SK-N-SH (cell line): Measurements from ENCODE around the gene MID1.

ENCODE experiments used
- EP300 ChIP-seq, 2 experiments: IDR thresholded peaks; 2 replicates each; pipeline versions ENCODE4 v1.4.0 to v1.6.1; 2012; ENCODE audit warnings: borderline replicate concordance in 1 of 2, low read depth in 1 of 2, low read length in 1 of 2
- JUND ChIP-seq: IDR thresholded peaks from 2 replicates; pipeline ENCODE4 v1.4.0; 2012
- MXI1 ChIP-seq: IDR thresholded peaks from 2 replicates; pipeline ENCODE4 v1.6.1; 2012; ENCODE audit warnings: mild to moderate bottlenecking, low read depth, low read length, improper control_type of control experiment
- RCOR1 ChIP-seq: fragments of 150-350 bp; IDR thresholded peaks from 2 replicates; pipeline ENCODE4 v1.6.1; 2017; ENCODE audit warnings: antibody characterized with exemption, low read length
- RFX5 ChIP-seq: IDR thresholded peaks from 2 replicates; pipeline ENCODE4 v1.6.1; 2012; ENCODE audit warnings: mild to moderate bottlenecking, improper control_type of control experiment, low read length
- SMC3 ChIP-seq: IDR thresholded peaks from 2 replicates; pipeline ENCODE4 v1.6.1; 2012; ENCODE audit warnings: low read depth, low read length, improper control_type of control experiment
- TF ChIP-seq, protein P1 (sequence below): fragments of 200-600 bp; sonication (generic); IDR thresholded peaks from 2 replicates; pipeline ENCODE4 v1.6.1; 2017; ENCODE audit warnings: antibody characterized with exemption, mild to moderate bottlenecking, moderate library complexity
- TF ChIP-seq, protein P2 (sequence below): IDR thresholded peaks from 2 replicates; pipeline ENCODE4; 2012
- TF ChIP-seq, protein P3 (sequence below): IDR thresholded peaks from 2 replicates; pipeline ENCODE4 v1.4.0; 2012; ENCODE audit warnings: low read depth, borderline replicate concordance
- TF ChIP-seq, protein P4 (sequence below): IDR thresholded peaks from 2 replicates; pipeline ENCODE4 v1.4.0; 2012; ENCODE audit warnings: low read depth

DNA sequence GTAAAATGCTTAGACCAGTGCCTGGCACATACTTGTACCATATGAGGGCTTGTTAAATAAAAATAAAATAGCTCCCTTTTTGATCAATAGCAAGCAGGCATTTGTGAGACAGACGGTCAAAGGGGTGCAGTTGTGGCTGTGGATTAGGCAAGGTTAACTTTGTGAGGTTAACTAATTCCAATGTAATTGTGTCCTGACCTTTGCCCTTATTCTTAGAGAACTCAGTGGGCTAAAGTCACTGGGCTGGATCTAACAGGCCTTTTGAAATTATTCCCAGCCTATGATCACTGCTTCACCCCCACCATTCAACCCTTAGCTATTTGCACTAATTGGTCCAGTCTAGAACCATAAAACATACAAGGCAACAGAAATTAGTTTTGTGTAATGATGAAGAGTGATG lies 166.4 kb downstream of the MID1 start:
- TF ChIP-seq, protein P1, sequence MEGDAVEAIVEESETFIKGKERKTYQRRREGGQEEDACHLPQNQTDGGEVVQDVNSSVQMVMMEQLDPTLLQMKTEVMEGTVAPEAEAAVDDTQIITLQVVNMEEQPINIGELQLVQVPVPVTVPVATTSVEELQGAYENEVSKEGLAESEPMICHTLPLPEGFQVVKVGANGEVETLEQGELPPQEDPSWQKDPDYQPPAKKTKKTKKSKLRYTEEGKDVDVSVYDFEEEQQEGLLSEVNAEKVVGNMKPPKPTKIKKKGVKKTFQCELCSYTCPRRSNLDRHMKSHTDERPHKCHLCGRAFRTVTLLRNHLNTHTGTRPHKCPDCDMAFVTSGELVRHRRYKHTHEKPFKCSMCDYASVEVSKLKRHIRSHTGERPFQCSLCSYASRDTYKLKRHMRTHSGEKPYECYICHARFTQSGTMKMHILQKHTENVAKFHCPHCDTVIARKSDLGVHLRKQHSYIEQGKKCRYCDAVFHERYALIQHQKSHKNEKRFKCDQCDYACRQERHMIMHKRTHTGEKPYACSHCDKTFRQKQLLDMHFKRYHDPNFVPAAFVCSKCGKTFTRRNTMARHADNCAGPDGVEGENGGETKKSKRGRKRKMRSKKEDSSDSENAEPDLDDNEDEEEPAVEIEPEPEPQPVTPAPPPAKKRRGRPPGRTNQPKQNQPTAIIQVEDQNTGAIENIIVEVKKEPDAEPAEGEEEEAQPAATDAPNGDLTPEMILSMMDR = no peak
- TF ChIP-seq EP300 (IDR thresholded peaks at IDR 0.05; ENCODE audit: borderline replicate concordance in 1 of 2, low read depth in 1 of 2, low read length in 1 of 2) (no peak), MXI1 (no peak), JUND (no peak), RCOR1 (no peak), RFX5 (no peak), SMC3 (no peak)
- TF ChIP-seq, protein P2, sequence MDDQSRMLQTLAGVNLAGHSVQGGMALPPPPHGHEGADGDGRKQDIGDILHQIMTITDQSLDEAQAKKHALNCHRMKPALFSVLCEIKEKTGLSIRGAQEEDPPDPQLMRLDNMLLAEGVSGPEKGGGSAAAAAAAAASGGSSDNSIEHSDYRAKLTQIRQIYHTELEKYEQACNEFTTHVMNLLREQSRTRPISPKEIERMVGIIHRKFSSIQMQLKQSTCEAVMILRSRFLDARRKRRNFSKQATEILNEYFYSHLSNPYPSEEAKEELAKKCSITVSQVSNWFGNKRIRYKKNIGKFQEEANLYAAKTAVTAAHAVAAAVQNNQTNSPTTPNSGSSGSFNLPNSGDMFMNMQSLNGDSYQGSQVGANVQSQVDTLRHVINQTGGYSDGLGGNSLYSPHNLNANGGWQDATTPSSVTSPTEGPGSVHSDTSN = no peak
- TF ChIP-seq, protein P3, sequence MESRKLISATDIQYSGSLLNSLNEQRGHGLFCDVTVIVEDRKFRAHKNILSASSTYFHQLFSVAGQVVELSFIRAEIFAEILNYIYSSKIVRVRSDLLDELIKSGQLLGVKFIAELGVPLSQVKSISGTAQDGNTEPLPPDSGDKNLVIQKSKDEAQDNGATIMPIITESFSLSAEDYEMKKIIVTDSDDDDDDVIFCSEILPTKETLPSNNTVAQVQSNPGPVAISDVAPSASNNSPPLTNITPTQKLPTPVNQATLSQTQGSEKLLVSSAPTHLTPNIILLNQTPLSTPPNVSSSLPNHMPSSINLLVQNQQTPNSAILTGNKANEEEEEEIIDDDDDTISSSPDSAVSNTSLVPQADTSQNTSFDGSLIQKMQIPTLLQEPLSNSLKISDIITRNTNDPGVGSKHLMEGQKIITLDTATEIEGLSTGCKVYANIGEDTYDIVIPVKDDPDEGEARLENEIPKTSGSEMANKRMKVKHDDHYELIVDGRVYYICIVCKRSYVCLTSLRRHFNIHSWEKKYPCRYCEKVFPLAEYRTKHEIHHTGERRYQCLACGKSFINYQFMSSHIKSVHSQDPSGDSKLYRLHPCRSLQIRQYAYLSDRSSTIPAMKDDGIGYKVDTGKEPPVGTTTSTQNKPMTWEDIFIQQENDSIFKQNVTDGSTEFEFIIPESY = no peak
- TF ChIP-seq, protein P4, sequence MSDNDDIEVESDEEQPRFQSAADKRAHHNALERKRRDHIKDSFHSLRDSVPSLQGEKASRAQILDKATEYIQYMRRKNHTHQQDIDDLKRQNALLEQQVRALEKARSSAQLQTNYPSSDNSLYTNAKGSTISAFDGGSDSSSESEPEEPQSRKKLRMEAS = no peak
